ENCODE measurements around the gene IL17C.

- TF ChIP-seq E2F4 (IDR thresholded peaks at IDR 0.05; ENCODE audit: low read depth, low read length) (no peak), EZH2 (IDR thresholded peaks at IDR 0.05; ENCODE audit: borderline replicate concordance, control insufficient read depth, low read depth, low read length) (no peak), CTCF (IDR thresholded peaks at IDR 0.05 in 2 of 3, conservative IDR thresholded peaks at IDR 0.05 in 1 of 3; ENCODE audit: control insufficient read depth in 2 of 3, extremely low read depth in 1 of 3, insufficient read depth in 1 of 3, low read depth in 3 of 3, low read length in 3 of 3) (no peak), EGR1 (IDR thresholded peaks at IDR 0.05; ENCODE audit: borderline replicate concordance in 1 of 2, low read depth in 2 of 2, low read length in 2 of 2) (no peak), TCF3 (IDR thresholded peaks at IDR 0.05; ENCODE audit: borderline replicate concordance, insufficient read depth, low read depth, low read length) (no peak), YY1 (IDR thresholded peaks at IDR 0.05; ENCODE audit: low read depth, low read length) (no peak)
These were observed 8.1 kb downstream of the IL17C start for GRCh38 chr16:88646345-88647034.
